Endothelial cell (in vitro differentiated cells): ENCODE data around the gene RAPGEF4. TPM values are rescaled to one million over a fixed set of nuclear protein-coding genes. Genes with fewer than 3 reads are reported as not detected.

ENCODE experiments used
- DNase-seq: peaks from one replicate; pipeline ENCODE4 v3.0.0; 2021; ENCODE audit warnings: low spot score
- H3K27ac Mint-ChIP-seq: one replicate; pipeline ENCODE4 v1.8.0; 2021; ENCODE audit warnings: mixed read lengths, inconsistent platforms; ENCODE audit not compliant: unreplicated experiment
- H3K27me3 Mint-ChIP-seq: one replicate; pipeline ENCODE4 v1.8.0; 2021; ENCODE audit warnings: mild to moderate bottlenecking, moderate library complexity, mixed read lengths, inconsistent platforms; ENCODE audit not compliant: unreplicated experiment
- H3K36me3 Mint-ChIP-seq: one replicate; pipeline ENCODE4 v1.8.0; 2021; ENCODE audit warnings: mild to moderate bottlenecking, low read depth, mixed read lengths, inconsistent platforms; ENCODE audit not compliant: unreplicated experiment
- H3K4me1 Mint-ChIP-seq: one replicate; pipeline ENCODE4 v1.8.0; 2021; ENCODE audit warnings: mild to moderate bottlenecking, mixed read lengths, inconsistent platforms; ENCODE audit not compliant: unreplicated experiment
- H3K4me3 Mint-ChIP-seq: one replicate; pipeline ENCODE4 v1.8.0; 2021; ENCODE audit warnings: mild to moderate bottlenecking, mixed read lengths, inconsistent platforms; ENCODE audit not compliant: unreplicated experiment
- H3K9me3 Mint-ChIP-seq: one replicate; pipeline ENCODE4 v1.8.0; 2021; ENCODE audit warnings: mixed read lengths, inconsistent platforms; ENCODE audit not compliant: unreplicated experiment
- total RNA-seq: library from RNA; stranded (reverse); fragmentation: NEBNext Ultra II Directional; extraction: Animal tissue kit (Norgen Biotek cat#: 25700); gene quantifications from one replicate; pipeline ENCODE4 v1.2.1, GENCODE V29; 2021; ENCODE audit not compliant: unreplicated experiment
- TF ChIP-seq, protein P1 (sequence below): fragments of 200-600 bp; sonication (generic); IDR thresholded peaks from one replicate; pipeline ENCODE4 v1.5.0; 2021; ENCODE audit warnings: antibody characterized with exemption; ENCODE audit not compliant: unreplicated experiment

The RAPGEF4 gene
- total RNA-seq, 1 donor from 2014 or later, result 7.5 TPM

DNA sequence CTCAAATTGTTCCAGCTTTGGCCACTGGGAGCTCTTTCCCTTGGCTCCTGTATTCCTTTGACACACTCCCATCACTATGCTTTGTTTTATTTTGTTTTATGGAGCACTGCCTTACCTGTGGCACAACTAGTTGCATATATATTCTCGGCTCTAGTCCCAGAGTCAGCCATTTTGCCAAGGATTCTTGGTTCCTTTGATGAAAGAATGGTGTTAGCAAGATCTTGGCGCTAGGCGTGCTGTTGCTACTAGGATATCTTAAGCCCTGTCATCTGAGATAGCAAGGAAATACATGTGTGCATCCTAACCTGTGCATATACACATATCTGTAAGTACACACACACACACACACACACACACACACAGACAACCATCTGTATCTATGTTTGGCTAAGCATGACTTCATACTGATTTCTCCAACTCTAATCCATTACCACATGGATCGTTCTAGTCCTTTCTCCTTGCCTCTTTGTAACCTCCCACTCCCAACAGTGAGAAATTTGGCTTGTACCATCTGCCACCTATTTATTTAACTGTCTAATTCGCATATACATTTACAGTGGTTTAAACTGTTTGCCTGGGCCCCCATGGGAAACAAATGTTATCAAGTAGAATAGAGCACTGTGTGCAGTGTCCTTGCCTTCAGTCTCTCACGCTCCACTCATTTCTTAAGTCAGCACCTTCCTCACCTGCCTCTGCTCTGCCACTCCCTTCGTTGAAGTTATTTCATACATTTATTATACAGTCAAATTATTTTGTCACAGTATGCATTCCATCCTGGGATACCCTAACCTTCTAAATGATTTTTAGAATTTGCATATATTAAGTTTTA is 202.5 kb downstream of the RAPGEF4 start:
- TF ChIP-seq, protein P1, sequence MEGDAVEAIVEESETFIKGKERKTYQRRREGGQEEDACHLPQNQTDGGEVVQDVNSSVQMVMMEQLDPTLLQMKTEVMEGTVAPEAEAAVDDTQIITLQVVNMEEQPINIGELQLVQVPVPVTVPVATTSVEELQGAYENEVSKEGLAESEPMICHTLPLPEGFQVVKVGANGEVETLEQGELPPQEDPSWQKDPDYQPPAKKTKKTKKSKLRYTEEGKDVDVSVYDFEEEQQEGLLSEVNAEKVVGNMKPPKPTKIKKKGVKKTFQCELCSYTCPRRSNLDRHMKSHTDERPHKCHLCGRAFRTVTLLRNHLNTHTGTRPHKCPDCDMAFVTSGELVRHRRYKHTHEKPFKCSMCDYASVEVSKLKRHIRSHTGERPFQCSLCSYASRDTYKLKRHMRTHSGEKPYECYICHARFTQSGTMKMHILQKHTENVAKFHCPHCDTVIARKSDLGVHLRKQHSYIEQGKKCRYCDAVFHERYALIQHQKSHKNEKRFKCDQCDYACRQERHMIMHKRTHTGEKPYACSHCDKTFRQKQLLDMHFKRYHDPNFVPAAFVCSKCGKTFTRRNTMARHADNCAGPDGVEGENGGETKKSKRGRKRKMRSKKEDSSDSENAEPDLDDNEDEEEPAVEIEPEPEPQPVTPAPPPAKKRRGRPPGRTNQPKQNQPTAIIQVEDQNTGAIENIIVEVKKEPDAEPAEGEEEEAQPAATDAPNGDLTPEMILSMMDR, result no peak
- Mint-ChIP-seq H3K4me1 (peaks cover 3% of the 10 kb centered on the region), H3K4me3 (no peak overlapping the region)

DNA sequence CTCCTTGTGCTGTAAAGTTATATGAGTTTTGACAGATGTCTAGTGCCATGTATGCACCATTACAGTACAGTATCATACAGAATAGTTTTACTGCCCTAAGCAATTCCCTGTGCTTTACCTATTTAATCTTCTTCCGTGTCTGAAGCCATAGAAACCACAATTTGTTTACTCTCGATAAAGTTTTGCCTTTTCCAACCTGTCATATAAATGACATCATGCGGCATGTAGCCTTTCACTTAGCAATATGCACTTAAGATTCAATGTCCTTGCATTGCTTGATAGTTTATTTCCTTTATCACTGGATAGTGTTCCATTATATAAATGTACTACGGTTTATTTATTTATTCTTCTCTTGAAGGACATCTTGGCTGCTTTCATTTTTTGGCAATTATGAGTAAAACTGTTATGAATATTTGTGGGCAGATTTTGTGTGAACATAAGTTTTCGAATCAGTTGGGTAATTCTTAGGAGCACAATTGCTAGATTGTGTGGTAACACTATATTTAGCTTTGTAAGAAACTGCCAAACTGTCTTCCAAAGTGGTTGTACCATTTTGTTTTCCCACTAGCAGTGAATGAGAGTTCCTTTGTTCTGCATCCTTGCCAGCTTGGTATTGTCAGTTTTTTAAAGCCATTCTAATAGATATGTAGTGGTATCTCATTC is 203.2 kb downstream of the RAPGEF4 start:
- DNase-seq, result no peak
- TF ChIP-seq, protein P1, result no peak
- no peaks in the 10 kb centered on the region for H3K36me3 Mint-ChIP-seq
- no peak overlapping the region for H3K4me3 Mint-ChIP-seq
- peaks cover 2% of the 10 kb centered on the region for H3K27me3 Mint-ChIP-seq
- H3K27ac Mint-ChIP-seq, result no peak overlapping the region
- H3K9me3 Mint-ChIP-seq, result no peaks in the 10 kb centered on the region
- H3K4me1 Mint-ChIP-seq, result peaks cover 3% of the 10 kb centered on the region

More for the DNA sequence above, 202.5 kb downstream of the RAPGEF4 start:
- H3K9me3 Mint-ChIP-seq, result no peaks in the 10 kb centered on the region
- H3K27me3 Mint-ChIP-seq, result peaks cover 2% of the 10 kb centered on the region
- H3K27ac Mint-ChIP-seq, result no peak overlapping the region
- no peaks in the 10 kb centered on the region for H3K36me3 Mint-ChIP-seq
- no peak for DNase-seq

DNA sequence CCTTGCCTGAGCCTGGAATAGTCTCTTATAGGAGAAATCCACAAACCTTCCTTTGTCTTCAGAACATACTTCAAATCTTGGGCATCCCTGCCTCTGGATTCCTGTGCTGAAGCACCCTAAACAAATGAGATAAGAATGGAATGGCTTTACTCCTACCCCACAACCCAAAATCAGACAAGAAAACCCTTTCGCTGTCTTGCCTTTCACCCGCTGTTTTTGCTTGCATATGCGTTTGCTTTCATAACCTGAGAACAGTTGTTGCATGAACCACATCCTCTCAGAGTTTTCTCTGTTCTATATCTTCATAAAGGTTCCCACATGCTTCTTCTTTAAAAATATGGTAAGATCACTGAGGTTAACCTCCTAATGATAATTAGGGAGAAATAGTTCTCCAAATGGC is 207.9 kb downstream of the RAPGEF4 start:
- Mint-ChIP-seq H3K27me3 (no peaks in the 10 kb centered on the region), H3K4me1 (peaks cover 3% of the 10 kb centered on the region), H3K36me3 (no peaks in the 10 kb centered on the region), H3K4me3 (no peak overlapping the region), H3K9me3 (no peaks in the 10 kb centered on the region), H3K27ac (no peak overlapping the region)
- DNase-seq, result no peak
- TF ChIP-seq, protein P1, result no peak

DNA sequence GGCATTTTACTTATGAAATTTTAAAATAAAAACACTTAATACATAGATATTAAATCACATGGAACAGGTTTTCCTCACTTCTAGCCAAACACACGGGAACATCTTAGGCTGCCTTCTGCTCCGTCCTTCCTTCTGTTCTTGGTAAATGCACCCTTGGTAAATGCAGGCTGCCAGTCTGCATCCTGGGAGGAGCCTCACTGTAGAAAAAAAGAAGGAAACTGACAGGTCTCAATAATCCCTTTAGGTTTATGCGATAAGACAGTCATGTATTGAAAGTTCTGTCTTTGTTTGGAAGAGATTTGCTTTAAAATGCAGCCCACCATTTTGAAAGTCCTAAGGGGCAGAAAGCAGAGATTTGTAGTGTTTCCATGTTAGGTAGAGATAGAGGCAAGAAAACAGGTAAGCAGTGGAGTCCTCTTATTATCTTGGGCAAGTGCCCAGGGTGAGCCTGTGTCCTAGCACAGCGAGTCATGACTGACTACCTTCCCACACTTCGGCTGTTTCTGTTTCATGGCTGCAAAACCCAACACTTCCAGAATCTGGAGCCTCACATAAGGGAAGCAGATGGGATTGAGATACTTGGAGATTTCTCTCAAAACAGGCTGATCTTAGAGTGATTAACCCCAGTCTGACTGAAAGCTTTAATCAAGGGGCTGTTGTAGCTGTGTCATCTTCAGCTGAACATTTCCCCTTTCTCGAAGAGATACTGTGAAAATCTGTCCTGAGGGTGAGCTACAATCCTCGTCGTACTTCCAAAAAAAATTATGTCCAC is 208.6 kb downstream of the RAPGEF4 start:
- DNase-seq, result no peak
- no peak overlapping the region for H3K27ac Mint-ChIP-seq
- no peaks in the 10 kb centered on the region for H3K9me3 Mint-ChIP-seq
- H3K27me3 Mint-ChIP-seq, result no peaks in the 10 kb centered on the region
- no peaks in the 10 kb centered on the region for H3K36me3 Mint-ChIP-seq
- H3K4me3 Mint-ChIP-seq, result no peak overlapping the region
- H3K4me1 Mint-ChIP-seq, result peaks cover 3% of the 10 kb centered on the region
- TF ChIP-seq, protein P1, result no peak
